ENCODE data around the gene ZMYND19.

The ZMYND19 gene

GRCh38 chr9:137564817-137565411 is 25.4 kb downstream of the ZMYND19 start:
- H3K36me3 ChIP-seq = peaks cover 23% of the 10 kb centered on the region
- no peaks in the 10 kb centered on the region for H3K9me3 ChIP-seq
- no peak overlapping the region for H3K4me3 ChIP-seq (ENCODE audit: low read depth in 1 of 2, low read length in 1 of 2)

GRCh38 chr9:137564134-137564533 is 26.2 kb downstream of the ZMYND19 start:
- H3K4me3 ChIP-seq (ENCODE audit: low read depth in 1 of 2, low read length in 1 of 2) = no peak overlapping the region
- no peaks in the 10 kb centered on the region for H3K4me1 ChIP-seq (ENCODE audit: control insufficient read depth in 1 of 2, insufficient read depth in 1 of 2, low read depth in 1 of 2, low read length in 1 of 2)
- peaks cover 25% of the 10 kb centered on the region for H3K36me3 ChIP-seq
- TF ChIP-seq CTCF (IDR thresholded peaks at IDR 0.05) = no peak
- H3K27me3 ChIP-seq = no peaks in the 10 kb centered on the region
- no peaks in the 10 kb centered on the region for H3K9me3 ChIP-seq
- no peak overlapping the region for H3K27ac ChIP-seq

More at GRCh38 chr9:137564817-137565411, 25.4 kb downstream of the ZMYND19 start:
- Histone ChIP-seq H3K27ac (peak overlapping the region; percentile 59), H3K27me3 (no peaks in the 10 kb centered on the region), H3K4me1 (ENCODE audit: control insufficient read depth in 1 of 2, insufficient read depth in 1 of 2, low read depth in 1 of 2, low read length in 1 of 2) (no peaks in the 10 kb centered on the region)
- TF ChIP-seq CTCF (IDR thresholded peaks at IDR 0.05) = no peak

- H3K36me3 ChIP-seq = peaks cover 35% of the 10 kb centered on the region
- no peak for TF ChIP-seq CTCF (IDR thresholded peaks at IDR 0.05)
Observed at GRCh38 chr9:137558127-137558526, 32.2 kb downstream of the ZMYND19 start.

GRCh38 chr9:137556069-137556838 is 34.1 kb downstream of the ZMYND19 start:
- Histone ChIP-seq H3K27me3 (no peaks in the 10 kb centered on the region), H3K27ac (no peak overlapping the region), H3K36me3 (peaks cover 29% of the 10 kb centered on the region), H3K4me1 (ENCODE audit: control insufficient read depth in 1 of 2, insufficient read depth in 1 of 2, low read depth in 1 of 2, low read length in 1 of 2) (peaks cover 9 to 11% of the 10 kb centered on the region in 2 experiments), H3K4me3 (ENCODE audit: low read depth in 1 of 2, low read length in 1 of 2) (no peak overlapping the region), H3K9me3 (no peaks in the 10 kb centered on the region)
- TF ChIP-seq CTCF (IDR thresholded peaks at IDR 0.05) = no peak

More at GRCh38 chr9:137558127-137558526, 32.2 kb downstream of the ZMYND19 start:
- Histone ChIP-seq H3K9me3 (no peaks in the 10 kb centered on the region), H3K4me1 (ENCODE audit: control insufficient read depth in 1 of 2, insufficient read depth in 1 of 2, low read depth in 1 of 2, low read length in 1 of 2) (no peaks in the 10 kb centered on the region), H3K4me3 (ENCODE audit: low read depth in 1 of 2, low read length in 1 of 2) (no peak overlapping the region), H3K27me3 (no peaks in the 10 kb centered on the region), H3K27ac (no peak overlapping the region)

GRCh38 chr9:137555179-137555578 is 35.1 kb downstream of the ZMYND19 start:
- Histone ChIP-seq H3K4me3 (ENCODE audit: low read depth in 1 of 2, low read length in 1 of 2) (no peak overlapping the region), H3K36me3 (peaks cover 28% of the 10 kb centered on the region), H3K27ac (no peak overlapping the region), H3K9me3 (no peaks in the 10 kb centered on the region), H3K4me1 (ENCODE audit: control insufficient read depth in 1 of 2, insufficient read depth in 1 of 2, low read depth in 1 of 2, low read length in 1 of 2) (peaks cover 12 to 19% of the 10 kb centered on the region in 2 experiments), H3K27me3 (peaks cover 4% of the 10 kb centered on the region)
- TF ChIP-seq CTCF (IDR thresholded peaks at IDR 0.05) = no peak
